ENCODE measurements around the gene CXorf38. TPM values are rescaled to one million over a fixed set of nuclear protein-coding genes. Genes with fewer than 3 reads are reported as not detected.

Gene CXorf38, protein sequence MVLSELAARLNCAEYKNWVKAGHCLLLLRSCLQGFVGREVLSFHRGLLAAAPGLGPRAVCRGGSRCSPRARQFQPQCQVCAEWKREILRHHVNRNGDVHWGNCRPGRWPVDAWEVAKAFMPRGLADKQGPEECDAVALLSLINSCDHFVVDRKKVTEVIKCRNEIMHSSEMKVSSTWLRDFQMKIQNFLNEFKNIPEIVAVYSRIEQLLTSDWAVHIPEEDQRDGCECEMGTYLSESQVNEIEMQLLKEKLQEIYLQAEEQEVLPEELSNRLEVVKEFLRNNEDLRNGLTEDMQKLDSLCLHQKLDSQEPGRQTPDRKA
- 10 to 100 TPM; 15.1 to 21.6 (median 15.3) TPM for total RNA-seq

DNA sequence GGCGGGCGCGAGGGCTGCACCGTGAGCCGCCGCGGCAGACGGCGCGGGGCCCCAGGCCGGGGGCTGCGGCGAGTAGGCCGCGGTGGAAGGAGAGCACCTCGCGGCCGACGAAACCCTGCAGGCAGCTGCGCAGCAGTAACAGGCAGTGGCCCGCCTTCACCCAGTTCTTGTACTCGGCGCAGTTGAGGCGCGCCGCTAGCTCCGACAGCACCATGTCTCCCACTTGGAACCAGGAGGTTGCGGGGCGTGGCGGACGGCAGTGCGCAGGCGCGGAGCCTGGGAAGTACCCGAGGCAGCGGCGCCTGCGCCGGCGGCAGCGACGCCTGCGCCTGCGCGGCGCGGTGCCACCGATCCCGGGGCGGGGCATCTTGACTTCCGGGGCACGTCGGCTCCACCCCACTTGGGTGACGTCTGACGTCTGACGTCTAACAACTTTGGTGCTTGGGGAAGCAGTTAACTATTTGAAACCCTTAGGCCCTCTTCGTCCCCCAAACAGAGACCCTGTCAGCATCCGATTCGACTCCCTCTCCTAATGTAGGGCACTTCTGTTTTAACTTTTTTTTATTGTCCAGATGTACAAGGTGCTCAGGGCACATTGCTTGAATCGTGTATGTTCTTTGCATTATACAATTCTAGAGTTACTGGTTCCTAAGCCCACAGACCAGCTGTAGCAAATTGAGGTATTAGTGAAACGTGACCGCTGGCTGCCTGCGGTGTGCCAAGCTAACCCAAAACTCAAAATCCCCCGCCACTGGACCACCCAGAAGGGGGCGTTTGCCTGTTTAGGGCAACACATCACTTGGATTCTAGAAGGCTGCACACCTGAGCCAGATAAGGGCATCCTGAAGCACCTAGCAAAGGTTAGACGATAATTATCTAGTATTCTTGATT, at the start of gene CXorf38:
Gene CXorf38 (minus strand): TSS at position 255 of the 891 bp plus-strand sequence. CDS start 41 bp downstream, at position 214.
- peak within 1 kb of the TSS; percentile 60 for H3K4me3 ChIP-seq (ENCODE audit: low read depth, poor library complexity, severe bottlenecking)
- TF ChIP-seq POLR2A (IDR thresholded peaks at IDR 0.05) = no peak
- TF ChIP-seq, protein P1, sequence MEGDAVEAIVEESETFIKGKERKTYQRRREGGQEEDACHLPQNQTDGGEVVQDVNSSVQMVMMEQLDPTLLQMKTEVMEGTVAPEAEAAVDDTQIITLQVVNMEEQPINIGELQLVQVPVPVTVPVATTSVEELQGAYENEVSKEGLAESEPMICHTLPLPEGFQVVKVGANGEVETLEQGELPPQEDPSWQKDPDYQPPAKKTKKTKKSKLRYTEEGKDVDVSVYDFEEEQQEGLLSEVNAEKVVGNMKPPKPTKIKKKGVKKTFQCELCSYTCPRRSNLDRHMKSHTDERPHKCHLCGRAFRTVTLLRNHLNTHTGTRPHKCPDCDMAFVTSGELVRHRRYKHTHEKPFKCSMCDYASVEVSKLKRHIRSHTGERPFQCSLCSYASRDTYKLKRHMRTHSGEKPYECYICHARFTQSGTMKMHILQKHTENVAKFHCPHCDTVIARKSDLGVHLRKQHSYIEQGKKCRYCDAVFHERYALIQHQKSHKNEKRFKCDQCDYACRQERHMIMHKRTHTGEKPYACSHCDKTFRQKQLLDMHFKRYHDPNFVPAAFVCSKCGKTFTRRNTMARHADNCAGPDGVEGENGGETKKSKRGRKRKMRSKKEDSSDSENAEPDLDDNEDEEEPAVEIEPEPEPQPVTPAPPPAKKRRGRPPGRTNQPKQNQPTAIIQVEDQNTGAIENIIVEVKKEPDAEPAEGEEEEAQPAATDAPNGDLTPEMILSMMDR (IDR thresholded peaks at IDR 0.05) = no peak
- 5 to 6% methylated on average over 13 to 60 of the region's 66 CpGs for WGBS, 2 donors
- intact Hi-C loops (cut with DNase I; ENCODE audit: low total_unique reads) = no loop called here
- DNase-seq (ENCODE audit: low spot score in 2 of 2) = peak; percentile 83 to 98

DNA sequence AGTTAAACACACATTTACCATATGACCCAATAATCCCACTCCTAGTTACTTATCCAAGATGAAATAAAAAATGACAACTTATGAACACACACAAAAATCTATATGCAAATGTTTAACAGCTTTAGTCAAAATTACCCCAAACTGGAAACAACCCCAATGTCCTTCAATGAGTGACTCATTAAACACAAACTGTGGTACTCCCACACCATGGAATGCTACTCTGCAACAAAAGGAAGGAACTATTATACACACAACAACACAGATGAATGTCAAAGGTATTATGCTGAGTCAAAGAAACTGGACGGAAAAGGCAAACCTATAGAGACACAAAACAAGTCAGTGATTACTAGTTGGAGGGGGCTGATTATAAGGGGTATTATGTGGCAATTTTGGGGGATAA, 47.4 kb upstream of the CXorf38 start:
- H3K4me3 ChIP-seq (ENCODE audit: low read depth, poor library complexity, severe bottlenecking) = no peak overlapping the region
- DNase-seq (ENCODE audit: low spot score in 2 of 2) = no peak
- WGBS, 2 donors = 88 to 100% methylated on average over 1 of the region's 1 CpG
- TF ChIP-seq, protein P1 (IDR thresholded peaks at IDR 0.05) = no peak
- TF ChIP-seq POLR2A (IDR thresholded peaks at IDR 0.05) = no peak
- intact Hi-C loops (cut with DNase I; ENCODE audit: low total_unique reads) = no loop called here

DNA sequence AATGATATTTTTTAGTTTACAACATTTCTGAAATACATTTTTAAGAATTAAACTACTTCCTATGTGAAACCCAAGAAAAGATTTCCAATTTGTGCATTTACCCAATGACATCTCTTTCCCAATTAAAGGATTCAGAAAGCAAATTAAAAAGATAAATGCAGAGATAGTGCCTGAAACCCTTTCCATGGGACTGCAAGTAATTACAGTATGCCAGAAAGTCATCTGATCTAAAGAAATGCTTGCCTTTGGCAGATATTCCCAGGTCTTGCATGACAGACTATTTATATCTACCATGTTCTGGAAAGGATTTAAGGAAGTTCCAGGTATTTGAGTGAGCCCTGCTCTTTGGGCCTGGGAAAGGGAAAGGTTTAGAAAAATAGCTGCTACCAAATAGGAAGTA, 41.6 kb upstream of the CXorf38 start:
- TF ChIP-seq, protein P1 (IDR thresholded peaks at IDR 0.05) = no peak
- no peak for TF ChIP-seq POLR2A (IDR thresholded peaks at IDR 0.05)
- DNase-seq (ENCODE audit: low spot score in 2 of 2) = no peak
- intact Hi-C loops (cut with DNase I; ENCODE audit: low total_unique reads) = no loop called here
- no peak overlapping the region for H3K4me3 ChIP-seq (ENCODE audit: low read depth, poor library complexity, severe bottlenecking)

DNA sequence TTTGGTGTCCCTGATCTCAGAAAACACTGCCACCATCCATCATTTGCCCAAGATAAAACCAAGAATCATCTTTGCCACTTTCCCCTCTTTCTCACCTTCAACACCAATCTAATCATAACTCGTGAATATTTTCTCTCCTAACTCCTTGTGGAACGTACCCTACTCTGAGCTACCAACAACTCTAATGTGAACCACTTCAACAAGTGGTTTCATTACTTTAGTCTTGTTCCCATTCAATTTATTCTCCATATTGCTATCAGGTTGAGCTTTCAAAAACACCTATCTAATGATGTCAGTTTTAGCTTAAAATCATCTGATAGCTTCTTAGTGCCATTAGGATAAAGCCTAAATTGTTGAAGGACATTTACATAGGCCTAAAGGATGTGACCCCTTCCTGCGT, 39.8 kb upstream of the CXorf38 start:
- TF ChIP-seq, protein P1 (IDR thresholded peaks at IDR 0.05) = no peak
- no peak for TF ChIP-seq POLR2A (IDR thresholded peaks at IDR 0.05)
- WGBS, 2 donors = 93 to 95% methylated on average over 3 of the region's 3 CpGs
- H3K4me3 ChIP-seq (ENCODE audit: low read depth, poor library complexity, severe bottlenecking) = no peak overlapping the region
- intact Hi-C loops (cut with DNase I; ENCODE audit: low total_unique reads) = no loop called here
- DNase-seq (ENCODE audit: low spot score in 2 of 2) = no peak

DNA sequence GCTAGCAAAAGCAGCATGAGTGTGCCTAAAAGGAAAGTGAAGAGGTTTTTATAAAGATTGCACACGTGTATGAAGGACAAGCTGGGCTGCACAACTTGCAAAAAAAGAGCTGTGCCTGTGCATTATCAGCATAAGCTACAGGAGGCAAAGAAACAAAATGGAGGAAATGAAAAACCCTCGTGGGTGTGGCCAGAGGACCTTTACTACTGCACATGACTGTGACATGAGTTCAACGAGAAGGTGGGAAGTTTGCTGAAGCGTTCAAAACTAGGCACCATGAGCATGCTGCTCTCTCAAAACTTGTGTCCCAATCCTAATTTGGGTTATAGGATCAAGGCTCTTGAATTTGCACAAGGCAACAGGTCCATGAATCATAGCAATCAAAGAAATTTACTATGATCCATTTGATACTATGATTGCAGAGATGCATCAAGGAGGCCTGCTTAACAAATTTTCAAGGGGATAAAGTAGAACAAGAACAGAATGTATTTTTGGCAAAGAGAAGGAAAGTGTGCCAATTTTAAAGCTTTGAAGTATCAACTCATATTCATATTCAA, 38.1 kb upstream of the CXorf38 start:
- 54 to 67% methylated on average over 4 of the region's 4 CpGs for WGBS, 2 donors
- intact Hi-C loops (cut with DNase I; ENCODE audit: low total_unique reads) = no loop called here

More for the DNA sequence above, 38.1 kb upstream of the CXorf38 start:
- no peak overlapping the region for H3K4me3 ChIP-seq (ENCODE audit: low read depth, poor library complexity, severe bottlenecking)
- TF ChIP-seq, protein P1 (IDR thresholded peaks at IDR 0.05) = no peak
- no peak for TF ChIP-seq POLR2A (IDR thresholded peaks at IDR 0.05)
- DNase-seq (ENCODE audit: low spot score in 2 of 2) = no peak

Data from lower leg skin (tissue), 4 donors.